ENCODE measurements around the gene CDK10. TPM values are rescaled to one million over a fixed set of nuclear protein-coding genes. Genes with fewer than 3 reads are reported as not detected.

Gene CDK10
- total RNA-seq, 2 experiments from 2014 or later, result 58.9 to 62.8 TPM

DNA sequence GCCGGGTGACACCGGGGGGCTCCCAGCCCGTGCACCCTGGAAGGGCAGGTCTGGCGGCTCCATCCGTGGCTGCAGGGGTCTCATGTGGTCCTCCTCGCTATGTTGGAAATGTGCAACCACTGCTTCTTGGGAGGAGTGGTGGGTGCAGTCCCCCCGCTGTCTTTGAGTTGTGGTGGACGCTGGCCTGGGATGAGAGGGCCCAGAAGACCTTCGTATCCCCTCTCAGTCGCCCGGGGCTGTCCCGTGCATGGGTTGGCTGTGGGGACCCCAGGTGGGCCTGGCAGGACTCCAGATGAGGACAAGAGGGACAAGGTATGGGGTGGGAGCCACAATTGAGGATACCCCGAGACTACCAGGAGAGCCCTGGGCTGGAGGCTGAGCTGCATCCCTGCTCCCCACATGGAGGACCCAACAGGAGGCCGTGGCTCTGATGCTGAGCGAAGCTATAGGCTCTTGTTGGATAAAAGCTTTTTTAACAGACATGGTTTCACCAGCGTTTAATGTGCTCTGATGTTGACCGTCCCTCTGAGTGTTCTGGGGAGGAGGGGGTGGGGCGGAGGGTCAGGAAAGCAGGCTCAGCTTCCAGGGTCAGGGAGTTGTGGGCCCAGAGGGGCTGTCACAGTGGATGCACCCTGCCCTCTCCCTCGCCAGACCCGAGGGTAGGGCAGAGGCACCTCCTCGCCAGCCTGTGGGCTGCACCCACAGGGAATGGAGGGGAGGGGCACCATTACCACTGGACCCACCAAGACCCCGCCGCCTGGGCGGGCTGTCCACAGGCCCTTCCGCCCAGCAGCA lies 9.6 kb downstream of the CDK10 start:
- Mint-ChIP-seq H3K9me3 (no peaks in the 10 kb centered on the region), H3K36me3 (ENCODE audit: low read depth) (peaks cover 47% of the 10 kb centered on the region), H3K27ac (no peak overlapping the region), H3K27me3 (no peaks in the 10 kb centered on the region), H3K4me1 (ENCODE audit: low read depth) (peaks cover 12% of the 10 kb centered on the region), H3K4me3 (no peak overlapping the region)
- H3K4me3 ChIP-seq (ENCODE audit: low read length), result no peak overlapping the region
- POLR2A ChIA-PET, result interaction anchor here (1.9 kb wide), 1 partner anchor 10 kb away, joined by 7 read pairs; the partner anchor contains the start of gene CDK10
- H3K9me3 ChIP-seq (ENCODE audit: control insufficient read depth in 1 of 2, insufficient read depth in 1 of 2, low read length in 2 of 2), result no peaks in the 10 kb centered on the region
- DNase-seq (peak in 1 of 14 experiments; percentile 30), ATAC-seq (ENCODE audit: poor library complexity) (no peak)
- CTCF ChIA-PET, result interaction anchor here (0.6 kb wide), 1 partner anchor 94 kb away, joined by 4 read pairs; no protein-coding TSS in a partner anchor
- TF ChIP-seq, protein P1, sequence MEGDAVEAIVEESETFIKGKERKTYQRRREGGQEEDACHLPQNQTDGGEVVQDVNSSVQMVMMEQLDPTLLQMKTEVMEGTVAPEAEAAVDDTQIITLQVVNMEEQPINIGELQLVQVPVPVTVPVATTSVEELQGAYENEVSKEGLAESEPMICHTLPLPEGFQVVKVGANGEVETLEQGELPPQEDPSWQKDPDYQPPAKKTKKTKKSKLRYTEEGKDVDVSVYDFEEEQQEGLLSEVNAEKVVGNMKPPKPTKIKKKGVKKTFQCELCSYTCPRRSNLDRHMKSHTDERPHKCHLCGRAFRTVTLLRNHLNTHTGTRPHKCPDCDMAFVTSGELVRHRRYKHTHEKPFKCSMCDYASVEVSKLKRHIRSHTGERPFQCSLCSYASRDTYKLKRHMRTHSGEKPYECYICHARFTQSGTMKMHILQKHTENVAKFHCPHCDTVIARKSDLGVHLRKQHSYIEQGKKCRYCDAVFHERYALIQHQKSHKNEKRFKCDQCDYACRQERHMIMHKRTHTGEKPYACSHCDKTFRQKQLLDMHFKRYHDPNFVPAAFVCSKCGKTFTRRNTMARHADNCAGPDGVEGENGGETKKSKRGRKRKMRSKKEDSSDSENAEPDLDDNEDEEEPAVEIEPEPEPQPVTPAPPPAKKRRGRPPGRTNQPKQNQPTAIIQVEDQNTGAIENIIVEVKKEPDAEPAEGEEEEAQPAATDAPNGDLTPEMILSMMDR (IDR thresholded peaks at IDR 0.05), result no peak
- no peak overlapping the region for H3K27ac ChIP-seq (ENCODE audit: low read depth in 1 of 2, low read length in 2 of 2)
- intact Hi-C loops (cut with DNase I, micrococcal nuclease), result no loop called here
- peaks cover 35% of the 10 kb centered on the region for H3K4me1 ChIP-seq (ENCODE audit: insufficient read depth, low read length)
- H3K36me3 ChIP-seq (ENCODE audit: insufficient read depth, low read length), result peaks cover 32% of the 10 kb centered on the region
- no peaks in the 10 kb centered on the region for H3K27me3 ChIP-seq (ENCODE audit: control insufficient read depth in 1 of 2, insufficient read depth in 2 of 2, low read length in 2 of 2)

DNA sequence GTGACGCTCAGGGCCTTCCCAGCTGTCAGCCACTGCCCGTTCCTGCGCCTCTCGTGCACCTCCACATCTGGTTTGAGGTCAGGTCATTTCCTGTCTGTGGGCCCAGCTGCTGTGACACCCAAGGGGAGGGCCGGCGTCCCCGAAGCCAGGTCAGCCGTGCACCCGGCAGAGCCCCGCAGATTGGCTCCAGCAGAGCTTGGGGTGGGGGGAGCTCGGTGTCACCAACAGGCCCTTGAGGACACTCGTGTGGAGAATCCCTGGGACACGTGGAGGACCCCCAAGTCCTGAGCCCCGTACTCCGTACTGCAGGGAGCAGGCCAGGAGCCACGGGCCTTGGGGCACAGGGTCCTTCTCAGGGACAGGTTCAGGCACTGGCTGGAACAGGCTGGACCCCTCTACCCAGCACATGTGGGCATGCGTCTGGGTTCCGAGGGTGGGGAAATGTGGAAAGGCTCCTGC lies 10.2 kb downstream of the CDK10 start:
- intact Hi-C loops (cut with DNase I, micrococcal nuclease), result no loop called here
- TF ChIP-seq, protein P1 (IDR thresholded peaks at IDR 0.05), result no peak
- ATAC-seq (ENCODE audit: poor library complexity) (no peak), DNase-seq (peak in 5 of 14 experiments; percentile 19 to 66 (median 51))
- peaks cover 42% of the 10 kb centered on the region for H3K36me3 Mint-ChIP-seq (ENCODE audit: low read depth)
- peaks cover 27% of the 10 kb centered on the region for H3K36me3 ChIP-seq (ENCODE audit: insufficient read depth, low read length)
- ChIA-PET CTCF (no interaction called here), POLR2A (interaction anchor here (0.6 to 1.9 kb wide), 3 partner anchors 10 to 176 kb away, joined by 3 to 7 read pairs (median 4); partner anchors contain the start of gene CDK10)
- no peak overlapping the region for H3K27ac ChIP-seq (ENCODE audit: low read depth in 1 of 2, low read length in 2 of 2)
- H3K27me3 Mint-ChIP-seq, result no peaks in the 10 kb centered on the region
- no peaks in the 10 kb centered on the region for H3K27me3 ChIP-seq (ENCODE audit: control insufficient read depth in 1 of 2, insufficient read depth in 2 of 2, low read length in 2 of 2)
- H3K4me3 Mint-ChIP-seq, result no peak overlapping the region
- H3K9me3 ChIP-seq (ENCODE audit: control insufficient read depth in 1 of 2, insufficient read depth in 1 of 2, low read length in 2 of 2), result no peaks in the 10 kb centered on the region
- no peak overlapping the region for H3K27ac Mint-ChIP-seq
- H3K4me1 Mint-ChIP-seq (ENCODE audit: low read depth), result peaks cover 12% of the 10 kb centered on the region
- H3K9me3 Mint-ChIP-seq, result no peaks in the 10 kb centered on the region
- H3K4me3 ChIP-seq (ENCODE audit: low read length), result no peak overlapping the region
- peaks cover 38% of the 10 kb centered on the region for H3K4me1 ChIP-seq (ENCODE audit: insufficient read depth, low read length)

DNA sequence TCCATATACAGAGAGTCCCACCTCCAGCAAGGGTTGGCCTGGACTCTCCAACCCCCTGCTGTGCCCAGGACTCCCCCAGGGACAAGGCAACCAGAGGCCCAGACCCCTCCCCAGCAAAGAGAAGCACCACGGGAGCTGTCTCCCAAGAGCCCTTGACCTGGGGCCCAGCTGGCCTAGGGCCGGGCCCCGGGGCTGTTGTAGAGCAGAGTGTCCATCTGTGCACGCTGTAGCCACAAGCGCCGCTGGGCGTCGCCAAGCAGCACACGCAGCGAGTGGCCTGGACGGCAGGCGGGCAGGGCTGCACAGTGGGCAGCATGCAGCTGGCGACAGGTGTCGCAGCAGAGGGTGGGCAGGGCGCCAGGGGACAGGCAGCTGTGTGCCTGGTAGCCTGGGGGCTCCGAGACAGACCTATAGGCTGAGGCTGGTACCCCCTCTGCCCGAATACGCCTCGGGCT lies 10.7 kb downstream of the CDK10 start:
- peaks cover 14% of the 10 kb centered on the region for H3K4me1 Mint-ChIP-seq (ENCODE audit: low read depth)
- ChIA-PET CTCF (no interaction called here), POLR2A (interaction anchor here (0.5 to 1.9 kb wide), 5 partner anchors 11 to 180 kb away, joined by 3 to 7 read pairs (median 4); partner anchors contain the start of gene CDK10)
- Histone ChIP-seq H3K27me3 (ENCODE audit: control insufficient read depth in 1 of 2, insufficient read depth in 2 of 2, low read length in 2 of 2) (no peaks in the 10 kb centered on the region), H3K4me1 (ENCODE audit: insufficient read depth, low read length) (peaks cover 40% of the 10 kb centered on the region), H3K4me3 (ENCODE audit: low read length) (no peak overlapping the region), H3K9me3 (ENCODE audit: control insufficient read depth in 1 of 2, insufficient read depth in 1 of 2, low read length in 2 of 2) (no peaks in the 10 kb centered on the region), H3K36me3 (ENCODE audit: insufficient read depth, low read length) (peaks cover 24% of the 10 kb centered on the region), H3K27ac (ENCODE audit: low read depth in 1 of 2, low read length in 2 of 2) (no peak overlapping the region)
- no peaks in the 10 kb centered on the region for H3K27me3 Mint-ChIP-seq
- no peak overlapping the region for H3K27ac Mint-ChIP-seq
- H3K9me3 Mint-ChIP-seq, result no peaks in the 10 kb centered on the region
- ATAC-seq (ENCODE audit: poor library complexity), result no peak
- peak in 1 of 14 experiments; percentile 45 for DNase-seq
- no peak overlapping the region for H3K4me3 Mint-ChIP-seq
- TF ChIP-seq, protein P1 (IDR thresholded peaks at IDR 0.05), result no peak
- H3K36me3 Mint-ChIP-seq (ENCODE audit: low read depth), result peaks cover 38% of the 10 kb centered on the region
- intact Hi-C loops (cut with DNase I, micrococcal nuclease), result no loop called here

Measured in CD4-positive, alpha-beta T cell (primary cell).